HG03354 (cell line): Measurements from ENCODE around the gene LHPP.

Experiments used
- ATAC-seq: cut with Tn5 transposase; IDR thresholded peaks from one replicate; pipeline ENCODE4 v1.9.1; 2021; ENCODE audit warnings: mild to moderate bottlenecking; ENCODE audit not compliant: unreplicated experiment, poor library complexity, severe bottlenecking

LHPP gene

DNA sequence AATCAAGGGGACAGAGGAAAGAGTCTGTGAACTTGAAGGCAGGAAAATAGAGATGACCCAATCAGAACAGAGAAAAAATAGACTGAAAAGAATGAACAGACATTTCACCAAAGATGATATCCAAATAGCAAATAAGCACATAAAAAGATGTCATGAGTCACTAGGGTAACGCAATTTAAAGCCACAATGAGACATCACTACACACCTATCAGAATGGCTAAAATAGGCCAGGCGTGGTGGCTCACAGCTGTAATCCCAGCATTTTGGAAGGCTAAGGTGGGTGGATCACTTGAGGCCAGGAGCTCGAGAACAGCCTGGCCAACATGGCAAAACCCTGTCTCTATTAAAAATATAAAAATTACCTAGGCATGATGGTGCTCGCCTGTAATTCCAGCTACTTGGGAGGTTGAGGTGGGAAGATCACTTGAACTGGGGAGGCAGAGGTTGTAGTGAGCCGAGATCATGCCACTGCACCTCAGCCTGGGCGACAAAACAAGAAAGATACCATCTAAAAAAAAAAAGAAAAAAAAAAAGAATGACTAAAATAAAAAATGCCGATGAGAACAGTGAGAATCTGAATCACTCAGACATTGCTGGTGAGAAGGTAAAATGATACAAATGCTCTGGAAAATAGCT lies 100.9 kb downstream of the LHPP start:
- no peak for ATAC-seq

DNA sequence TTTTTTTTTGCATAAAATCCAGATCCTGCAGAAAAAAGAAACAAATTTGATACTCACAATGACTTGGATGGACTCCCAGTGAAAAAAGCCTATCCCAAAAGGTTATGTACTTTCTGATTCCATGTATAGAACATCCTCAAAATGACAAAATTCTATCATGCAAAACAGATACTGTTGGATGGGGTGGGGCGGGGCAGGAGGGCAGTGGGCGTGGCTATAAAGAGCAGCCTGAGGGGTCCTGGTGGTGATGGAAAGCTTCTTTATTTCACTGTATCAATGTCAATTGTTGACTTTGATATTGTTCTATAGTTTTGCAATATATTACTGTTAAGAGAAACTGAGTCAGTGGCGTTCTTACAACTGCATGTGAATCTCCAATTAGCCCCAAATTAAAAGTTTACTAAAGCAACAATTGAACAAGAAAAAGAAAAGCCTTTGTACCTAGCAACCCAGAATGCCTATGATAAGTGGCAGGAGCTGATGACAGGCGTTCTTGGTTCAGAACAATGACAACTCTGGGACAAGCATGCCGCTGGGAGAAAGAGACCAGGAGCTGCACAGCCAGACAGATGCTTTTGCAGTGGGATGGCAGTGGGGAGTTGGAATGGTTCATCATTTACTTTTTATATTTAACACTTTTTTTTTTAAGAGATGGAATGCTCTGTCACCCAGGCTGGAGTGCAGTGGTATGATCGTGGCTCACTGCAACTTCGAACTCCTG lies 101.9 kb downstream of the LHPP start:
- ATAC-seq: no peak

DNA sequence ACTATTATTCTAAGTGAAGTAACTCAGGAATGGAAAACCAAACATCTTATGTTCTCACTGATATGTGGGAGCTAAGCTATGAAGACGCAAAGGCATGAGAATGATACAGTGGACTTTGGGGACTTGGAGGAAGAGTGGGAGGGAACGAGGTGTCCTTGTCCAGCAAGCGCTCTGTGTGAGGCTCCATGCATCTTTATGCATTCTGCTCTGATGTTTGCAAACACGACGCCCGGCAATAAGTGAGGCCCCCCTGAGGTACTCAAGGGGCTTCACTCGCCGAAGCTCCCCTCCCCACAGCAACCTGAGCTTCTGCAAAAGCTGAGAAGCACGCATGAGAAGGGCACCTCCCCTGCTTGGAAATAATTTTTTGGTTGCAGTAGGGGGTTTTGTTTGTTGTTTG lies 103.3 kb downstream of the LHPP start:
- ATAC-seq: no peak

DNA sequence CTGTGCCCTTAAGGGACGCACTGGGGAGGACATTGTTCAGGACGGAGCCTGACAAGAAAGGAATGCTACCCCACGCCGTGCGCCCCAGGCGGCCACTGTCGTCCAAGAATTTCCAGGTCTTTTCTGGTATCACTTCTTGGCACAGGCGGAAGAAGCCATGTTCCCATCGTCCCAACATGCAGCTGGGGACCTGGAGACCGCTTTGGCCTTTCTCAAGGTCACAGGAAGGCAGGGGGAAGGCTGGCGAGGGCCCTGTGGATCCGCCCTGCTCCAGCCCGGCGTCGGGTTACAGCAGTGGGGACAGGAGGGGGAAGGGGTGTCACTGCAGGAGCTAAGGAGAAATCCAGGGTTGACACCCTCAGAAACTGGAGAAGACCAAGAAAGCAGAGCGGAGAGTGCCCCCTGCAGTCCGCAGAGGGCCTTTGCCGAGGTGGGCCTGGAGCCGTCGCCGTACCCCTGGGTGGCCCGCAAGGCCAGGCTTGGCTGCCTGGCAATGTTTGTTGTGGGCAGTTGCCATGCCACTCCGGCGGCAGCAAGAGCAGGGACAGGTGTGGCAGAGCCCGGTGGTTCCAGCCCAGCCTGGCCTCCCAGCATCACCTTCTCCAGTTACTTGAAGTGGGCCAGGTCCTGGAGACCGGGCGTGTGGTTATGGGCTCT lies 104.1 kb downstream of the LHPP start:
- no peak for ATAC-seq

DNA sequence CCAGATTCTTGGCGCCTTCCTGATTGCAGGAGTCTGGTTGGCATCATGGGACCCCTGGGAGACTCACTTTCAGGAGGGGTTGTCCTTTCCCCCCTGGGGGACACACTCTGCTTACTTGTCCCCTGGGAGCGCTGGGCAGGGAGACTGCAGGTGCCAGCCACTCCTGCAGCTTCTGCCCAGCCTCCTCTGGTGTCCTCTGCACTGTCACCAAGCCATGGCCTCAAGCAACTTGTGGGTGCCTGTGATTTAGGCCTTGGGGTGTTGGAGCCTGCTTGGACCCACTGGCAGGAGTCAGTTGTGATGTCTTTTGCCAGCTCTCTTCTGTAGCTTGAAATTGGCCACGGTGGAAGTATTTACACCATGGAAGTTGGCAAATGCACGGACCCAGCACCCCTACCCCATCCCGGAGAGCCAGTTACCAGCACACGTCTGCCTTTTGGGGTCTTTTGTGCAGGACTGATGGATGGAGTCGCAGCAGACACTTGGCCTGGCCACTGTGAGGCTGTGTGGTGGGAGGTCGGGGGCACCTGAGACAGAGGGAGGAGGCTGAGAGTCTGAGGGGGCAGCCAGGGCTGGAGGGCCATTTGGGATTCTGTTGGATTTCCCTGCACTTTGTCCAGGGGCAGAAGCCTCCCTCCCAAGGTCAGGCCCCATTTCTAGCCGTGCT lies 104.7 kb downstream of the LHPP start:
- no peak for ATAC-seq

DNA sequence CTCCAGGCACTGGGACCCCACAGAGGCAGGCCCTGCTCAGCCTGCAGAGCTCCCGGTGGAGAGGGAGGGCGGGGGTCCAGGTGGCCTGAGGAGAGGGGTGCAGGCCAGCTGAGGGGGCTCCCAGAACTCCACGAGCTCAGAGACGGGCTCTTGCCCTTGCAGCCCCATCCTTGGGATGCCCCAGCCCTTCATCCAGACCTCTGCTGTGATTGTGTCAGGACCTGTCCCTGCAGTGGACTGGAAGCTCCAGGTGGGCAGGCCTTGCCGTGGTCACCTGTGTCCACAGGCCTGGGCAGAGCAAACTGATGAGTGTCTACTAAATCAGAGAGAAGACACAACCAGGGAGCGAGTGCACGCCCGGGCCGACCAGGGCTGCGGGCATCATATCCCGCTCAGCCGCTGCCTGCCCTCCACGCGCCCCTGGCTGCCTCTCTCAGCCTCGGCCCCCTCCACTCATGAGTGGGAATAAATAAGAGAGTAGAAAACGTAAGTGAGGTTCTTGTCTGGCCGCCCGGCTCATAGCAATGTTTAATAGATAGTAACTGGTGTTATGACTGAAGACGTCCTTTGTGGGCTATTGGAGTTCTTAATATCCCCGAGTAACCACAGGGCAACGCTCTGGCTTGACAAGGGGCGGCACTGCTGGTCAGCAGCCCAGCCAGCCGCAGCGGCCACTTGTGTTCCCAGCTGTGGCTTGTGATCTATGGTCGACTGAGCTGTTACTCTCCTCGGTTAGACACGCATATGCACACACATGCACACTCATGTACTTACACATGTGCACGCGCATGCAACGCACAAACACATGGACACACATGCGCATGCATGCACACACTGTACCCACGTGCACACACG lies 105.6 kb downstream of the LHPP start:
- no peak for ATAC-seq

DNA sequence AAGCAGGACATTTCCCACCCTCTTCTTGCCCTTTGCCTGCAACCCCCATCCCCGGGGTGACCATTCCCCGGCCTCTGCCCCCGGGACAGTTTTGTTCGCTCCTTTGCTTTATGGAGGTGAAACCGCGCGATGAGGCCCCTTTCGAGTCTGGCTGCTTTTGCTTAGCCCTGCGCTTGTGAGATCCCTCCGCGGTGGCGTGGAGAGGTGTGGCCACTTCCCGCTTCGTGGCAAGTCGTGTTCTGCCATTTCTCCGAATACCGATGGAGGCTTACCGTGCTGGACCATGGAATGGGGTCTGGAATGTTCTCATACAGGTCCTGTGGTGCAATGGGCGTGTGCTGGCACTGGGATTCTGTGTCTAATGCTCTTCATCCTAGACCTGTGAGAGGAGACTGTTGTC lies 106.7 kb downstream of the LHPP start:
- no peak for ATAC-seq

DNA sequence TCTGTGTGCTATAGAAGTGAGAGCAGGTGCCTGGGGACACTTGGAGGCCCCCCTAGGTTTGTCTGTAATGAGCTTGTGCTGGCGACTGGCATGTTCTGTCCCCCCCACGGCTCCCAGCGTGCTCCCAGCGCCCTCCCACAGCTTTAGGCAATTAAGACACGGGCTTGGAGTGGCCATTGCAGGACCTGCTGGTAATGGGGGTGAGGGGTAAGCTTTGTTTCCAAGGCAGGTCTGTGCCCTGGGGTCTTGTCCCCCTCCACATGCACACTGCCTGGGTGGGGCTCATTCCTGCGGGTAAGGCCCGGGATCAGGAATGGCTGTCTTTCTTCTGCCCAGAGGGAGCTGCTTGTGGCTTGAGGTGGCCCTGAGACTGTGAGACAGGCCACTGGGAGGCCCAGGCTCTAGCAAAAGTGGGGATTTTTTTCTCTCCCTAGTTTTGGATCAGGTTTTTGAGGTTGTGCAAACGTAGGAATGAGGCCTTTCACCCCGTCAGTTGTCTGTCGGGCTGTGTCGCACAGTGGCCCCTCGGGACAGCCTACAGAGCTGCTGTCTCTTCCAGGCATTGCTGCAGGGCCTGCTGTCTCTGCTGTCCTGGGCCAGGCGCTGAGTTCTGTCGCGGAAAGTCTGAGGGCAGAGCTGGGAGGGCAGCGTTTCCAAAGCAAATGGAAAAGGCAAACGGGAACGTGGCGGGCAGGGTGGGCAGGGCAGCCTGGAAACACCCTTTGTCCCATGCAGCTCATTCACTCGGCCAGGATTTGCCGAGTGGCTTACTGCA lies 107.4 kb downstream of the LHPP start:
- no peak for ATAC-seq

DNA sequence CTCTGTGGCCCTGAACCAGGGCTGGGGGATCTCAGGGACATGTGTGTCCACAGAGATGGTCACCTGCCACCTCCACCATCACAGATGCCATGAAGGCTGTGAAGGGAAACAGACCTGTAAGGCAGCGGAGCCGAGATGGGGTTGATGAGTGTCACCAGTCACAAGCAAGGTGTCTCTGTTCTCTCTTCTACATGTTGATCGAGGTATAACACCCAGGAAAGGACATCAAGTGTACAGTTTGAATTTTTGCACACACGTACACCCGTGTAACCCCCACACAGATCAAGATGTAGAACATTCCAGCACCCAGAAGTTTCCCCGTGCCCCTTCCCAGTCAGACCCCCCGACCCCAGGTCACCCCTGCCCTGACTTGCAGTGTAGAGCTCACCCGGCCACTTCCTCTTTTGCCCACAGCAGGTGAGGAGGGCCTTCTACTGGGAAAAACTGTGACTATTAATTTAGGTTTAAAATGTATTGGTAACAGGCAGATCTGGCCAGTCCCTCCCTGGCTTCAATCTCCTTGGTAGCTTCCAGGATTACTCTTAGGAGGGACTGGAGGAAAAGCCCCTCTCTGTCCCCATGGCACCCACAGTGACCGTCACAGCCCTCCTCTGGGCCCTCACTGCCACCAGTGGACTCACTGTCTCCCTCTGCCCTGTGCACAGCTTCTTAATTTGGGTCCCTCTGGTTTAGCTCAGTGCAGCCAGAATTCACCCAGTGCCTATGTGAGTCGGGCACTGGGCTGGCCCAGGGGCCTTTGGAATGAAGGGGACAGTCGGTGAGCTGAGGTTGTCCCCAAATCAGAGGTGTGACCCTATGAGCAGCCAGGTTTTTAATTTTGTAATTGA lies 108.2 kb downstream of the LHPP start:
- ATAC-seq: no peak

DNA sequence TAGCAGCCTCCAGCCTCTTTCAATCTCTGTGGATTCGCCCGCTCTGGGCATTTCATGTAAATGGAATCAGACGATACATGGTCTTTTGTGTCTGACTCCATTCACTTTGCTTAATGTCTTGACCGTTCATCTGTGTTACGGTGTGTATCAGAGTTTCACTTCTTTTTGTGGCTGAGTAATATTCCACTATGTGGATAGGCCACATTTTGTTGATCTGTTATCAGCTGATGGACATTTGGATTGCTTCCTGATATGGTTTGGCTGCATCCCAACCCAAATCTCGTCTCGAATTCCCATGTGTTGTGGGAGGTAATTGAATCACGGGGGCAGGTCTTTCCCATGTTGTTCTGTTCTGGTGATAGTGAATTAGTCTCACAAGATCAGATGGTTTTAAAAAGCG lies 109.0 kb downstream of the LHPP start:
- ATAC-seq: no peak

DNA sequence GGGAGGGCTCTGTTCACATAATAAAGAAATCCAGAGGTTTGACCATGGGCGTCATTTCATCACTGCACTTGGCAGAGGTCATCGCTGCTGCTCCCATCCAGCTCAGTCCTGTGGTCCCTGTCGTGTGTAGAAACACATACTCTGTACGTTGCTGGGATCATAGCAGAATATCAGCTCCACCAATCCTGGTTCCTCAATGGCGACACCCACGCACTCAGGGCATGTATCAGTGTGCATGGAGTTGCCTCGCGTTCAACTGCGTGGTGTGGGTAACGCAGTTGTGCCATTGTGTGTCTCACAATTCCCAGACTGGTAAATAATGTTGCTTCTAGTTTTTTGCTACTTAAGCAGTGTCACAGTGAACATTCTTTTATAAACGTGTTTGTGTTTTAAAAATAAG lies 111.1 kb downstream of the LHPP start:
- no peak for ATAC-seq

DNA sequence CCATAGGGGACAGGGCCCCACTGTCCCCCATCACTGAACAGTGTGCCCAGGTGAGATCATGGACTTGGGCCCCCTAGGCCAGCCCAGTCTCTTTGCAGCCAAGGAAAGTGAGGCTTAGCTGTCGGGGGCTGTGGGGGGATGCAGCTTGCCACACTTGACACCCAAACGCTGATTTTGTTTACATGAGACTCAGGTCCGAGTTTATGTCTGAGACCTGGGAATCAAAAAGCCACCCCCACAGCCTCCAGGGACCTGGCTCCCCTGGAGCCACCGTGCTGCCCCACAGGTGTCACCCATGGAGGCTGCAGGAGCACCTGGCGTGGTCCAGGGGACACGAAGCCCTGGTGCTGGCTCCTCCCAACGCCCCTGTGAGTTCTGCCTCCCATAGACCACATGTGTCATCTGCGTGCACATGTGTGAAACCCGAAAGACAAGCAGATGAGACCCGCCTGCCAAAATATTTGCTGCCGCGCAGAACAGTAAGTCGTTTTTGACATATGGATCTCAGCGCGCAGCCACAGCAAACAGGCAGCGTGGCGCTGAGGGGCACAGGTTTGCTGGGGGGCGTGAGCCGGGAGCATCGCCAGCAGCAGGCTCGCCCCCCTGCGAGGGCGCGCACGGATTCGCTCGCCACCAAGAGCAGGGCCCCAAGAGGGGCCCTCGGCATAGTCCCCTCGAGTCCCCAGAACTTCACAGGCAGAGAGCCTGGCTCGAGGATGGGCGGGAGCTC lies 112.3 kb downstream of the LHPP start:
- ATAC-seq: no peak

DNA sequence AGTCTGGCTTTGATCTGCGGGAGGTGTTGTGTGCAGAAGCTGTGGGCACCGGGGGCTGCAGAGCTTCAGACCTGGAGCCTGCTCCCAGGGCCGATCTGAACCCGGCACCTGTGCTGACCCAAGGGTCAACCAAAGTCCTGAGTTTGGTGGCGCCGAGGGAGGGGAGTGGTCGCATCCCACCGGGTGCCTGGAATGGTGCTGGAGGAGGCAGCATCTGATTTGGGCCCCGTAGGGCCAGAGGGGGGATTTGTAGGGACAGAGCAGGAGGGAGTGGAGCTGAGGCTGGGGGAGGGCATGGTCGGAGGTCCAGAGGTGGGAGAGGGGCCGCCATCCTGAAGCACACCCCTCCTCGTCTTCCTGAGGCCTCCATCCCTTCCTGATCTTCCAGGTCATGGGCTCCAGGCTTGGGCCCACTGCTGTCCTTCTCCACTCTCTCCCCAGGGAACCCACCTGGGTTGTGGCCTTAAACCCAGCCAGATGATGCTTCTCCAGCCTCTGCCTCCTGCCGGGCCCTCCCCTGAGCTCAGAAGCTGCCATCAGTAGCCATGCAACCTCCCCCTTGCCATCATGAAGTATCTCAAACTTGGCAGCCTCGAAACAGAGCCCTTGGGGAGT lies 112.9 kb downstream of the LHPP start:
- ATAC-seq: no peak

DNA sequence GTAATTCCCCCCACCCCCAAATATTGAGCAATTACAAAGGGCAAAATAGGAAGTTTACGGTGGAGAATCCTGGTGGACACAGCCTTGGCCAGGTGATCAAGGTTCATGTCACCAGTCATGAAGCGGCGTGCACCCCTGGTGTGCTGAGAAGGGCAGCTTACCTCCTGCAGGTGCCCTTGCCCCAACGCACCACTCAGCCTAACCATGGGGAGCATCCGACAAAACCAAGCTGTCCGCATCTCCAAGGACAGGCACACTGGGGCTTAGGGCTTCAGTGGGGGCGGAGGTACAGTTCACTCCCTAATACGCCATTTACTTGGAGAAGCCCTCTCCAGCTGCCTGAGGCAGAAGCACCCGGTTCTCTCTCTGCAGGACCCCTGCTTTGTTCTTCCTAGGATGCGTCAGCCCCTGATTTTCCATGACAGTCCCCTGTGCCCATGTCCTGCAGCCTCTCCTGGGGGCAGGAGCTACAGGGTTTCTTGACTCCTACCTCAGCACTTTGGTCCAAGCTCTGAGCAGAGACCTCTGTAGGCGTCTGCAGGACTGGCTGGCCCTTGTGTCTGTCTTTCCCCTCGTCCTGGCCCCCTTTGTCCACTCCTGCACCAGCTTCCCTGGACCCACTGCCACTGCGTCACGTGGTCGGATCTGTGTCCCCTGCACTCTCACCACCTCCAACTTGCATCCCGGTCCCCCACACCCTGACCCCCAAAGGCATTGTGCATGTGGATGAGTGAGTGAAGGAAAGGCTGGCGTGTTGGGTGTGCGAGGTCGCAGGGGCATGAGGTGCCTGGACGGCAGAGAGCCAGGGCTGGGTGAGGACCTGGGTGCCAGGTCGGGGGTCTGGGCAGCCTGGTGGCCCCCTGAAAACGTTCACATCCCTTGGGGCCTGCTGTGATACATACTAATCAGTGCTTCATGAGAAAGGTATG lies 113.7 kb downstream of the LHPP start:
- ATAC-seq: no peak

DNA sequence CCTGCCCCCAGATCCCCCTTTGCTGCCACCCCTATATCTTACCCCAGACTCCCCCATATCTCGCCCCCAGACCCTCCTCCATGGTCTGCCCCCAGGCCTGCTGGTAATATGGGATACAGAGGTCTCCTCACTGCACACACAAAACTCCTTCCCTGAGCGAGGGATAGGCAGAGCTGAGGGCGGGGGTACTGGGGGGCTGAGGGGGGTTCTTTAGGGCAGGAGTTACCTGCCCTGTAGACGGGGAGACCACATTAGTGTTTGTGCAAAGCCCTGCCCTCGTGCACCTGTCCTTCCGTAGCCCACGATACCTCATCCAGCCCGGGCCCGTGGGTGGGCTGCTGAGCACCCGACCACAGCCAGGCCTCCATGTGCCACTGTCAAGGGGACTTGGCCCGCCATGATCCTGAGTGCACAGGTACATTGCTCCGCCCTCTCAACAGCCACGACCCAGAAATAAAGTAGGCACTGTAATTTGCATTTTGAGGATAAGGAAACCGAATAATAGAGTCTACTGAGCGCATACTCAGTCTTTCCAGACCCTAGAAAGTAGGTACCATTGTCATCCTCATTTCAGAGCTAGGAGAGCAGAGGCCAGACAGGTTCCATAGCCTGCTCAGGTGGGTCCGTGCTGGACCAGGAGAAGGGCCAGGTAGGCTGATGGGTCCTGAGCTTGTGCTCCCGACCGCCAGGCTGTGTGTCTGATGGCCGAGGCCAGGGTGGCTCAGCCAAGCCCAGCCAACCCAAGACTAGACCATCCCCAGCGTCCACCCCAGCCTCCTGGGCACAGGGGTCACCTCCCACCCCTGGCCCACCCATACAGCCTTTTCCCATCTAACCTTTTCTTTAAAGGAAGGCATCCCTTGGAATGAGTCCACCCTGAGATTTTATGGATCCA lies 115.2 kb downstream of the LHPP start:
- ATAC-seq: no peak
